ENCODE results near the gene FRMPD1. TPM values are rescaled to one million over a fixed set of nuclear protein-coding genes. Genes with fewer than 3 reads are reported as not detected.
A peak's percentile ranks its signal among the peaks of the same experiment; 100 is the strongest.
"Not testable (repeated sequence)": the region's sequence is repeated elsewhere in the genome, so short reads cannot be mapped to it uniquely, and the experiment has no call there.

The FRMPD1 gene
- total RNA-seq, 4 donors from 2014 or later, result 0.21 TPM; not detected in 3

- no peaks in the 10 kb centered on the region for H3K4me1 ChIP-seq
- no peaks in the 10 kb centered on the region for H3K36me3 ChIP-seq
- H3K27me3 ChIP-seq, result no peaks in the 10 kb centered on the region
- intact Hi-C loops (cut with DNase I; ENCODE audit: low total_unique reads), result no loop called here
- DNase-seq, result peak; percentile 62 to 69
- H3K9me3 ChIP-seq, result no peaks in the 10 kb centered on the region
- peak within 1 kb of the TSS; percentile 64 to 97 for H3K4me3 ChIP-seq
- H3K27ac ChIP-seq, result peak within 1 kb of the TSS; percentile 82 to 91
- TF ChIP-seq, protein P1, sequence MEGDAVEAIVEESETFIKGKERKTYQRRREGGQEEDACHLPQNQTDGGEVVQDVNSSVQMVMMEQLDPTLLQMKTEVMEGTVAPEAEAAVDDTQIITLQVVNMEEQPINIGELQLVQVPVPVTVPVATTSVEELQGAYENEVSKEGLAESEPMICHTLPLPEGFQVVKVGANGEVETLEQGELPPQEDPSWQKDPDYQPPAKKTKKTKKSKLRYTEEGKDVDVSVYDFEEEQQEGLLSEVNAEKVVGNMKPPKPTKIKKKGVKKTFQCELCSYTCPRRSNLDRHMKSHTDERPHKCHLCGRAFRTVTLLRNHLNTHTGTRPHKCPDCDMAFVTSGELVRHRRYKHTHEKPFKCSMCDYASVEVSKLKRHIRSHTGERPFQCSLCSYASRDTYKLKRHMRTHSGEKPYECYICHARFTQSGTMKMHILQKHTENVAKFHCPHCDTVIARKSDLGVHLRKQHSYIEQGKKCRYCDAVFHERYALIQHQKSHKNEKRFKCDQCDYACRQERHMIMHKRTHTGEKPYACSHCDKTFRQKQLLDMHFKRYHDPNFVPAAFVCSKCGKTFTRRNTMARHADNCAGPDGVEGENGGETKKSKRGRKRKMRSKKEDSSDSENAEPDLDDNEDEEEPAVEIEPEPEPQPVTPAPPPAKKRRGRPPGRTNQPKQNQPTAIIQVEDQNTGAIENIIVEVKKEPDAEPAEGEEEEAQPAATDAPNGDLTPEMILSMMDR (IDR thresholded peaks at IDR 0.05), result peak in 1 of 4 experiments; percentile 9
- TF ChIP-seq POLR2A (IDR thresholded peaks at IDR 0.05), result peak in 1 of 2 donors; percentile 30
Measured at GRCh38 chr9:37753489-37754190, 102.9 kb downstream of the FRMPD1 start, which contains the start of gene TRMT10B. TRMT10B (plus strand) TSS chr9:37753805; CDS start chr9:37761932, 8,127 bp downstream.

DNA sequence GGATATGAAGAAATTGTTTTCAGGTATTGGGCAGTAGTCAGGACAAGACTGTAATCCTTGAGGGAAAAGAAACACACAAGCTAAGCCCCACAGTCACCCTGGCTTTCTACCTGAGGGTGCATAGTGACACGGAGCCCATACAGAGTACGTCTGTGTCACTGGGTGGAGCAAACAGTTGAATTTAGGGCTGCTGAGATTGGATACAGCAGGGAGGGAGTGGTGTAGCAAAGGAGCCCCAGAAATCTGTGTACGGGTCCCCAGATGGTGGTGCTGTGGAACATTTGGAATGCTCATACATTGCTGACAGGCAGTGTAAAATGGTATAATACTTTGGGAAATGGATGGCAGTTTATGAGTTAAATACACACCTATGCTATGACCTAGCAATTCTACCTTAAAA, 108.0 kb downstream of the FRMPD1 start:
- Histone ChIP-seq H3K4me3 (no peak overlapping the region), H3K9me3 (no peaks in the 10 kb centered on the region), H3K36me3 (no peaks in the 10 kb centered on the region), H3K27ac (no peak overlapping the region), H3K27me3 (no peaks in the 10 kb centered on the region), H3K4me1 (no peaks in the 10 kb centered on the region)
- intact Hi-C loops (cut with DNase I; ENCODE audit: low total_unique reads), result no loop called here
- no peak for DNase-seq
- TF ChIP-seq POLR2A (IDR thresholded peaks at IDR 0.05), result no peak
- TF ChIP-seq, protein P1 (IDR thresholded peaks at IDR 0.05), result no peak

GRCh38 chr9:37760416-37761161, 109.8 kb downstream of the FRMPD1 start:
- H3K36me3 ChIP-seq, result no peaks in the 10 kb centered on the region
- H3K27me3 ChIP-seq, result no peaks in the 10 kb centered on the region
- H3K4me3 ChIP-seq, result no peak overlapping the region
- H3K4me1 ChIP-seq, result no peaks in the 10 kb centered on the region
- DNase-seq, result no peak
- no peak for TF ChIP-seq POLR2A (IDR thresholded peaks at IDR 0.05)
- TF ChIP-seq, protein P1 (IDR thresholded peaks at IDR 0.05), result no peak
- H3K9me3 ChIP-seq, result no peaks in the 10 kb centered on the region
- intact Hi-C loops (cut with DNase I; ENCODE audit: low total_unique reads), result no loop called here
- H3K27ac ChIP-seq, result no peak overlapping the region

DNA sequence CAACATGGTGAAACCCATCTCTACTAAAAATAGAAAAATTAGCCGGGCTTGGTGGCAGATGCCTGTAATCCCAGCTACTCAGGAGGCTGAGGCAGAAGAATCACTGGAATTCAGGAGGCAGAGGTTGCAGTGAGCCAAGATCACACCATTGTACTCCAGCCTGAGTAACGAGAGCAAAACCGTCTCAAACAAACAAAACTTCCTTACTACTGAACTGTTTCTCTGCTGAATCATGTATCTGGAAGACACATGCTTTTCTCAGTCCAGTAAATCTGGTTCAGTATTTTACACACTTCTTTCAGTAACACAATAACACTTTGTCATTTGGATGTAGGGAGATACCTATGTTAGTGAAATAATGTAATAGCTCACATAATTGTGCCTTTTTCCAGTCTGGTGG, 110.8 kb downstream of the FRMPD1 start:
- intact Hi-C loops (cut with DNase I; ENCODE audit: low total_unique reads), result no loop called here
- no peak for TF ChIP-seq POLR2A (IDR thresholded peaks at IDR 0.05)
- TF ChIP-seq, protein P1 (IDR thresholded peaks at IDR 0.05), result no peak
- DNase-seq, result no peak

DNA sequence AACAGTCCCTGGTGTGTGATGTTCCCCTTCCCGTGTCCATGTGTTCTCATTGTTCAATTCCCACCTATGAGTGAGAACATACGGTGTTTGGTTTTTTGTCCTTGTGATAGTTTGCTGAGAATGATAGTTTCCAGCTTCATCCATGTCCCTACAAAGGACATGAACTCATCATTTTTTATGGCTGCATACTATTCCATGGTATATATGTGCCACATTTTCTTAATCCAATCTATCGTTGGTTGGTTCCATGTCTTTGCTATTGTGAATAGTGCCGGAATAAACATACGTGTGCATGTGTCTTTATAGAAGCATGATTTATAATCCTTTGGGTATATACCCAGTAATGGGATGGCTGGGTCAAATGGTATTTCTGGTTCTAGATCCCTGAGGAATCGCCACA, 114.5 kb downstream of the FRMPD1 start:
- H3K27ac ChIP-seq; H3K4me1 ChIP-seq; H3K4me3 ChIP-seq; H3K9me3 ChIP-seq; DNase-seq; intact Hi-C loops (cut with DNase I; ENCODE audit: low total_unique reads); H3K36me3 ChIP-seq; H3K27me3 ChIP-seq: not testable (repeated sequence)

More for the DNA sequence above, 110.8 kb downstream of the FRMPD1 start:
- Histone ChIP-seq H3K4me3 (no peak overlapping the region), H3K4me1 (no peaks in the 10 kb centered on the region), H3K27me3 (no peaks in the 10 kb centered on the region), H3K27ac (no peak overlapping the region), H3K9me3 (no peaks in the 10 kb centered on the region), H3K36me3 (no peaks in the 10 kb centered on the region)
